ENCODE measurements around the gene LYPD5.

GRCh38 chr19:43779820-43780219 is 22.4 kb downstream of the LYPD5 start:
- TF ChIP-seq POLR2AphosphoS5 (IDR thresholded peaks at IDR 0.05; ENCODE audit: low read depth, low read length): no peak
- peak; percentile 59; the same call in 1 of the 2 replicates for TF ChIP-seq CTCF (IDR thresholded peaks at IDR 0.05)
- TF ChIP-seq SIN3A (IDR thresholded peaks at IDR 0.05; ENCODE audit: borderline replicate concordance, insufficient read depth, low read depth, low read length): no peak
- no peak for TF ChIP-seq REST (IDR thresholded peaks at IDR 0.05; ENCODE audit: insufficient read depth in 1 of 2, low read depth in 2 of 2, low read length in 1 of 2)
